Endothelial cell of umbilical vein (primary cell): ENCODE measurements around the gene KRTAP3-3. TPM values are rescaled to one million over a fixed set of nuclear protein-coding genes. Genes with fewer than 3 reads are reported as not detected.

Experiments
- BruUV-seq: library from RNA; stranded (reverse); fragments of 400-500 nt; replicated peaks from 2 replicates; lab custom pipeline; 2021; lab: Mats Ljungman, UMichigan
- CTCF ChIA-PET: fragments of 300-600, 350-600 bp; sonication (Branson Sonifier 250); formaldehyde crosslinking; loops from one replicate; lab custom pipeline; 2021; ENCODE audit warnings: antibody characterized with exemption, inconsistent platforms; lab: Charles Lee
- POLR2A ChIA-PET: fragments of 300-600, 350-600 bp; sonication (Branson Sonifier 250); formaldehyde crosslinking; loops from one replicate; lab custom pipeline; 2021; ENCODE audit warnings: antibody characterized with exemption, inconsistent platforms; lab: Charles Lee
- DNase-seq: peaks from one replicate; pipeline ENCODE4 v3.0.0-alpha.2; 2011; ENCODE audit warnings: low read depth, low spot score
- FAIRE-seq: peaks from 2 replicates; lab custom pipeline; 2011; peaks lifted over from hg19 to GRCh38; lab: Jason Lieb, UNC
- H2AFZ ChIP-seq: 2 replicates; pipeline ENCODE4 v1.6.0; 2012; ENCODE audit warnings: low read depth, low read length, control low read depth, inconsistent platforms
- H3K27ac ChIP-seq: 2 replicates; pipeline ENCODE4 v1.5.1; 2011; ENCODE audit warnings: low read depth, mild to moderate bottlenecking, control low read depth, low read length, moderate library complexity; ENCODE audit not compliant: insufficient read depth
- H3K27me3 ChIP-seq, 2 experiments: 2 replicates each; pipeline versions ENCODE4 v1.6.0 to v1.6.1; 2011; ENCODE audit warnings: low read length in 2 of 2, mixed read lengths in 1 of 2; ENCODE audit not compliant: control insufficient read depth in 2 of 2, insufficient read depth in 2 of 2
- H3K36me3 ChIP-seq, 2 experiments: 2 replicates in 1 of 2; 3 replicates in 1 of 2; pipeline ENCODE4 v1.5.1; 2011; ENCODE audit warnings: low read length in 2 of 2, mild to moderate bottlenecking in 1 of 2, moderate library complexity in 1 of 2; ENCODE audit not compliant: control insufficient read depth in 2 of 2, insufficient read depth in 2 of 2; ENCODE audit errors: extremely low read depth in 1 of 2
- H3K4me1 ChIP-seq: 3 replicates; pipeline ENCODE4 v1.5.1; 2011; ENCODE audit warnings: mild to moderate bottlenecking, low read length; ENCODE audit not compliant: control insufficient read depth, insufficient read depth; ENCODE audit errors: extremely low read depth
- H3K4me2 ChIP-seq: 2 replicates; pipeline ENCODE4 v1.6.1; 2011; ENCODE audit warnings: low read length, control low read depth, mixed read lengths; ENCODE audit not compliant: insufficient read depth
- H3K4me3 ChIP-seq, 3 experiments: fragments of 200-600 bp in 1 of 3; sonication (generic), shearing (Covaris generic) in 1 of 3; replicated peaks in 1 of 3; 2 replicates each; pipeline ENCODE4 v1.5.1; 2011 to 2016; ENCODE audit warnings: control low read depth in 3 of 3, low read length in 3 of 3, mild to moderate bottlenecking in 2 of 3, inconsistent platforms in 1 of 3, low read depth in 1 of 3, moderate library complexity in 1 of 3; ENCODE audit not compliant: insufficient read depth in 1 of 3
- H3K79me2 ChIP-seq: 2 replicates; pipeline ENCODE4 v1.6.0; 2012; ENCODE audit warnings: low read length, inconsistent platforms; ENCODE audit not compliant: control insufficient read depth, insufficient read depth
- H3K9ac ChIP-seq: replicated peaks from 2 replicates; pipeline ENCODE3; 2011; ENCODE audit warnings: low read length, control low read depth; ENCODE audit not compliant: insufficient read depth; ENCODE audit errors: extremely low read depth
- H3K9me1 ChIP-seq: replicated peaks from 3 replicates; pipeline ENCODE4 v1.6.0; 2011; ENCODE audit warnings: mild to moderate bottlenecking, low read length; ENCODE audit not compliant: control insufficient read depth, insufficient read depth; ENCODE audit errors: extremely low read depth
- H3K9me3 ChIP-seq: replicated peaks from 2 replicates; pipeline ENCODE4 v1.5.1; 2012; ENCODE audit warnings: low read length, inconsistent platforms; ENCODE audit not compliant: control insufficient read depth, insufficient read depth
- H4K20me1 ChIP-seq: replicated peaks from 2 replicates; pipeline ENCODE3; 2011; ENCODE audit warnings: mild to moderate bottlenecking, low read length; ENCODE audit not compliant: control insufficient read depth, insufficient read depth; ENCODE audit errors: extremely low read depth
- EZH2 ChIP-seq: IDR thresholded peaks from 2 replicates; pipeline ENCODE4 v1.6.1; 2012; ENCODE audit warnings: borderline replicate concordance, low read depth, mild to moderate bottlenecking, moderate library complexity, low read length, inconsistent platforms; ENCODE audit not compliant: severe bottlenecking
- FOS ChIP-seq: IDR thresholded peaks from 2 replicates; pipeline ENCODE4 v1.6.1; 2011; ENCODE audit warnings: mild to moderate bottlenecking, low read length, moderate library complexity, borderline replicate concordance; ENCODE audit not compliant: insufficient read depth
- GATA2 ChIP-seq: IDR thresholded peaks from 2 replicates; pipeline ENCODE4 v1.7.0; 2011; ENCODE audit warnings: low read depth, mild to moderate bottlenecking, moderate library complexity, mixed read lengths, low read length; ENCODE audit not compliant: insufficient read length, insufficient read depth
- JUN ChIP-seq: IDR thresholded peaks from 2 replicates; pipeline ENCODE4 v1.6.1; 2011; ENCODE audit warnings: borderline replicate concordance, low read depth; ENCODE audit not compliant: insufficient read length, insufficient read depth
- MYC ChIP-seq: IDR thresholded peaks from one replicate; pipeline ENCODE4 v1.6.1; 2011; ENCODE audit warnings: mild to moderate bottlenecking, low read depth, low read length
- POLR2A ChIP-seq: IDR thresholded peaks from 2 replicates; pipeline ENCODE4 v1.6.1; 2012; ENCODE audit warnings: low read depth, mild to moderate bottlenecking, control low read depth, low read length
- POLR2AphosphoS5 ChIP-seq: IDR thresholded peaks from 2 replicates; pipeline ENCODE4 v1.6.1; 2012; ENCODE audit warnings: low read depth, mild to moderate bottlenecking, control low read depth, low read length, moderate library complexity; ENCODE audit not compliant: insufficient read depth
- dilution Hi-C: fragments of 300-500 bp; cut with MboI; formaldehyde crosslinking; loops from one replicate; pipeline ENCODE4 v1.15.0; 2019; ENCODE audit warnings: low sequenced_read_pairs; ENCODE audit not compliant: extremely low pct_ligation_motif_present
- intact Hi-C: fragments of 100-400 bp; cut with micrococcal nuclease; formaldehyde crosslinking; loops from one replicate; pipeline ENCODE4 v1.10.0; 2022
- polyA plus RNA-seq, 4 experiments: library from polyadenylated mRNA; depleted of rRNA in 3 of 4; stranded (reverse) in 3 of 4; unstranded in 1 of 4; fragments of >200 nt; gene quantifications; 2 replicates each; pipeline versions ENCODE4 v1.2.1 to v1.2.3, GENCODE V29; 2011 to 2012; ENCODE audit warnings: missing spikeins in 1 of 4
- total RNA-seq: library from RNA; stranded (reverse); gene quantifications from 2 replicates; pipeline ENCODE4 v1.2.3, GENCODE V29; 2021
- TF ChIP-seq, protein P1 (sequence below): IDR thresholded peaks from 2 replicates; pipeline ENCODE4 v1.6.1; 2011; ENCODE audit not compliant: insufficient read depth, insufficient read length
- TF ChIP-seq, protein P2 (sequence below), 2 donors: IDR thresholded peaks; 1 replicate in 1 of 2; 2 replicates in 1 of 2; pipeline ENCODE4 v1.5.1; 2011; ENCODE audit warnings: low read length in 2 of 2, mild to moderate bottlenecking in 2 of 2, moderate library complexity in 2 of 2, control low read depth in 1 of 2, inconsistent platforms in 1 of 2, low read depth in 1 of 2; ENCODE audit not compliant: insufficient read depth in 1 of 2; ENCODE audit errors: extremely low read depth in 1 of 2

The KRTAP3-3 gene
- total and polyA plus RNA-seq, 2 donors (not counting 3 experiments of a cell fraction or from before 2014, with no cell fraction given) = not detected

DNA sequence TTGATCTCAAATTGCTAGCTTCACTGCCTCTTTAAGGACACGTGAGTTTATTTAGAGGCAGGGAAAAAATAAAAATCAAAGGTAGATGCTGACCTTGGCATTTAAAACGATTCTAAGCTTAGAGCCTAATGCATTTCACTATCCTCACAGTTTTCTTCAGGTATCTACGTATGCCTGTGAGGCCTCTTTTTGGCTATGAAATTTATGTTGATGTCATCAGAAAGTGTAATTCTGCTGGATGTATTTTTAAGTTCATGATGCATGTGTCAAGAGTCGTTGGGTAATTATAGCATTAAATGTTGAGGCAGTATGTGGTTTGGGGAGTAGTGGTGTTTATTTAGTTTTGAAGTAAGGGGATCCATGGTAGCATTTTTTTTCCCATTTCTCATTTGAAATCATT is 10.0 kb upstream of the KRTAP3-3 start:
- intact Hi-C loops (no loop called here), dilution Hi-C loops (no loop called here)
- no peaks in the 10 kb centered on the region for H3K27me3 ChIP-seq
- no TSS peak for BruUV-seq
- H3K79me2 ChIP-seq = no peaks in the 10 kb centered on the region
- no peak overlapping the region for H3K27ac ChIP-seq
- FAIRE-seq (no peak), DNase-seq (no peak)
- H3K9me3 ChIP-seq = no peaks in the 10 kb centered on the region
- H3K4me1 ChIP-seq = no peaks in the 10 kb centered on the region
- no peak for TF ChIP-seq EZH2
- TF ChIP-seq, protein P1, sequence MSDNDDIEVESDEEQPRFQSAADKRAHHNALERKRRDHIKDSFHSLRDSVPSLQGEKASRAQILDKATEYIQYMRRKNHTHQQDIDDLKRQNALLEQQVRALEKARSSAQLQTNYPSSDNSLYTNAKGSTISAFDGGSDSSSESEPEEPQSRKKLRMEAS = no peak
- TF ChIP-seq, protein P2, sequence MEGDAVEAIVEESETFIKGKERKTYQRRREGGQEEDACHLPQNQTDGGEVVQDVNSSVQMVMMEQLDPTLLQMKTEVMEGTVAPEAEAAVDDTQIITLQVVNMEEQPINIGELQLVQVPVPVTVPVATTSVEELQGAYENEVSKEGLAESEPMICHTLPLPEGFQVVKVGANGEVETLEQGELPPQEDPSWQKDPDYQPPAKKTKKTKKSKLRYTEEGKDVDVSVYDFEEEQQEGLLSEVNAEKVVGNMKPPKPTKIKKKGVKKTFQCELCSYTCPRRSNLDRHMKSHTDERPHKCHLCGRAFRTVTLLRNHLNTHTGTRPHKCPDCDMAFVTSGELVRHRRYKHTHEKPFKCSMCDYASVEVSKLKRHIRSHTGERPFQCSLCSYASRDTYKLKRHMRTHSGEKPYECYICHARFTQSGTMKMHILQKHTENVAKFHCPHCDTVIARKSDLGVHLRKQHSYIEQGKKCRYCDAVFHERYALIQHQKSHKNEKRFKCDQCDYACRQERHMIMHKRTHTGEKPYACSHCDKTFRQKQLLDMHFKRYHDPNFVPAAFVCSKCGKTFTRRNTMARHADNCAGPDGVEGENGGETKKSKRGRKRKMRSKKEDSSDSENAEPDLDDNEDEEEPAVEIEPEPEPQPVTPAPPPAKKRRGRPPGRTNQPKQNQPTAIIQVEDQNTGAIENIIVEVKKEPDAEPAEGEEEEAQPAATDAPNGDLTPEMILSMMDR (IDR thresholded peaks at IDR 0.05; ENCODE audit: extremely low read depth in 1 of 2, insufficient read depth in 1 of 2, low read depth in 1 of 2, low read length in 2 of 2) = no peak
- no peak for TF ChIP-seq POLR2A
- TF ChIP-seq GATA2 = no peak
- TF ChIP-seq JUN = no peak
- no peak for TF ChIP-seq FOS
- no peak for TF ChIP-seq POLR2AphosphoS5
- TF ChIP-seq MYC = no peak
- H3K9ac ChIP-seq = no peak overlapping the region
- no peak overlapping the region for H3K4me2 ChIP-seq
- no peaks in the 10 kb centered on the region for H3K9me1 ChIP-seq
- POLR2A ChIA-PET = no interaction called here
- no peak overlapping the region for H2AFZ ChIP-seq
- H3K4me3 ChIP-seq = no peak overlapping the region
- H3K36me3 ChIP-seq = no peaks in the 10 kb centered on the region
- H4K20me1 ChIP-seq = no peaks in the 10 kb centered on the region
- CTCF ChIA-PET = no interaction called here
